Measurements from ENCODE around the gene CAMK1D.

DNA sequence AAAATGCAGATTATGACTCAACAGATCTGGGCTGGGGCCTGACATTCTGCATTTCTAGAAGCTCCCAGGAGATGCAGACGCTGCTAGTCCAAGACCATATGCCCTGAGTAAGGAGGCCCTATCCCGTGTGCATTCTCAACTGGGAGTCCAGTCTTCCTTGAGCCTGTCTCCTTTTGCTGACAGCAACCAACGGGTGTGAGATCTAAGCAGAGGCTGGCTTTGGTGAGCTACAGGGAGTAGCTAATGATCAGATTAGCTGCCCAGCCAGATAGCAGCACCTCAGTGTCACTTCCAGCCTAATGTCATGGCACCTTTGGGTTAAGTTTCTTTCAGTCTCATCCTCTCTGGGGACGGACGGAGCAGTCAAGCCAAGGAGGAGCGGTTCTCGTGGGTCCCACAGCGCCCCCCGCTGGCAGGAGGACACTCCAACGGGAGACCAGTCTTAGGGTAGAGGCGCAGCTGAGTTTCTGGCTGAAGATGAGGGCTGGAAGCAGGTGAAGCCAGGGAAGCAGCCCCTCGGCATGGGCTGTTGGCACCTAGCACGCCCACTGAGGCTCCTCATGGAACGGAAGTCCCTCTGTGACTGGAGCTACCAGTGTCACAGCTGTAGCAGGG, 498.1 kb downstream of the CAMK1D start:
- TF ChIP-seq, protein P1, sequence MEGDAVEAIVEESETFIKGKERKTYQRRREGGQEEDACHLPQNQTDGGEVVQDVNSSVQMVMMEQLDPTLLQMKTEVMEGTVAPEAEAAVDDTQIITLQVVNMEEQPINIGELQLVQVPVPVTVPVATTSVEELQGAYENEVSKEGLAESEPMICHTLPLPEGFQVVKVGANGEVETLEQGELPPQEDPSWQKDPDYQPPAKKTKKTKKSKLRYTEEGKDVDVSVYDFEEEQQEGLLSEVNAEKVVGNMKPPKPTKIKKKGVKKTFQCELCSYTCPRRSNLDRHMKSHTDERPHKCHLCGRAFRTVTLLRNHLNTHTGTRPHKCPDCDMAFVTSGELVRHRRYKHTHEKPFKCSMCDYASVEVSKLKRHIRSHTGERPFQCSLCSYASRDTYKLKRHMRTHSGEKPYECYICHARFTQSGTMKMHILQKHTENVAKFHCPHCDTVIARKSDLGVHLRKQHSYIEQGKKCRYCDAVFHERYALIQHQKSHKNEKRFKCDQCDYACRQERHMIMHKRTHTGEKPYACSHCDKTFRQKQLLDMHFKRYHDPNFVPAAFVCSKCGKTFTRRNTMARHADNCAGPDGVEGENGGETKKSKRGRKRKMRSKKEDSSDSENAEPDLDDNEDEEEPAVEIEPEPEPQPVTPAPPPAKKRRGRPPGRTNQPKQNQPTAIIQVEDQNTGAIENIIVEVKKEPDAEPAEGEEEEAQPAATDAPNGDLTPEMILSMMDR (IDR thresholded peaks at IDR 0.05) = peak in 3 of 12 donors; percentile 11 to 18 (median 14)
- TF ChIP-seq POLR2A (IDR thresholded peaks at IDR 0.05) = no peak

Data from heart left ventricle (tissue), 13 donors.